Neural cell (in vitro differentiated cells): ENCODE results near the gene CCDC107.

Experiments
- CTCF ChIP-seq: fragments of 450-650 bp; IDR thresholded peaks from 2 replicates; pipeline ENCODE4 v1.5.1; 2014; ENCODE audit warnings: antibody characterized with exemption, mild to moderate bottlenecking, moderate library complexity; ENCODE audit not compliant: poor library complexity, severe bottlenecking
- EP300 ChIP-seq: fragments of 450-650 bp; conservative IDR thresholded peaks from 2 replicates; pipeline ENCODE4 v1.6.1; 2014; ENCODE audit warnings: antibody characterized with exemption, mild to moderate bottlenecking, moderate library complexity; ENCODE audit not compliant: poor library complexity, severe bottlenecking
- EZH2 ChIP-seq: fragments of 200-600, 300-800 bp; shearing (Covaris generic), sonication (generic); IDR thresholded peaks from 2 replicates; pipeline ENCODE4 v1.6.1; 2014; ENCODE audit warnings: antibody characterized with exemption, low read length, borderline replicate concordance, mild to moderate bottlenecking; ENCODE audit not compliant: insufficient read depth, poor library complexity, severe bottlenecking
- POLR2AphosphoS5 ChIP-seq: IDR thresholded peaks from 2 replicates; pipeline ENCODE4 v1.6.1; 2012
- RAD21 ChIP-seq: fragments of 450-650 bp; conservative IDR thresholded peaks from 2 replicates; pipeline ENCODE4 v1.6.1; 2014; ENCODE audit warnings: antibody characterized with exemption, mild to moderate bottlenecking, moderate library complexity
- REST ChIP-seq: IDR thresholded peaks from 2 replicates; pipeline ENCODE4 v1.6.1; 2012; ENCODE audit warnings: borderline replicate concordance
- SMC3 ChIP-seq: fragments of 450-650 bp; conservative IDR thresholded peaks from 2 replicates; pipeline ENCODE4 v1.6.1; 2014; ENCODE audit warnings: antibody characterized with exemption, mild to moderate bottlenecking, moderate library complexity; ENCODE audit not compliant: poor library complexity
- TAF1 ChIP-seq: IDR thresholded peaks from 2 replicates; pipeline ENCODE4 v1.6.1; 2012; ENCODE audit warnings: low read depth

GRCh38 chr9:35698231-35698630 is 40.1 kb downstream of the CCDC107 start:
- TF ChIP-seq EZH2 (no peak), POLR2AphosphoS5 (no peak), CTCF (no peak), TAF1 (no peak), EP300 (no peak), REST (no peak), RAD21 (no peak), SMC3 (no peak)
